Measurements from ENCODE around the gene HDGFL2. TPM values are rescaled to one million over a fixed set of nuclear protein-coding genes. Genes with fewer than 3 reads are reported as not detected.
A peak's percentile ranks its signal among the peaks of the same experiment; 100 is the strongest.
"Not testable (repeated sequence)": the region's sequence is repeated elsewhere in the genome, so short reads cannot be mapped to it uniquely, and the experiment has no call there.

HDGFL2 gene
- total RNA-seq, 3 donors from 2014 or later = 33.0 to 34.1 (median 33.1) TPM

DNA sequence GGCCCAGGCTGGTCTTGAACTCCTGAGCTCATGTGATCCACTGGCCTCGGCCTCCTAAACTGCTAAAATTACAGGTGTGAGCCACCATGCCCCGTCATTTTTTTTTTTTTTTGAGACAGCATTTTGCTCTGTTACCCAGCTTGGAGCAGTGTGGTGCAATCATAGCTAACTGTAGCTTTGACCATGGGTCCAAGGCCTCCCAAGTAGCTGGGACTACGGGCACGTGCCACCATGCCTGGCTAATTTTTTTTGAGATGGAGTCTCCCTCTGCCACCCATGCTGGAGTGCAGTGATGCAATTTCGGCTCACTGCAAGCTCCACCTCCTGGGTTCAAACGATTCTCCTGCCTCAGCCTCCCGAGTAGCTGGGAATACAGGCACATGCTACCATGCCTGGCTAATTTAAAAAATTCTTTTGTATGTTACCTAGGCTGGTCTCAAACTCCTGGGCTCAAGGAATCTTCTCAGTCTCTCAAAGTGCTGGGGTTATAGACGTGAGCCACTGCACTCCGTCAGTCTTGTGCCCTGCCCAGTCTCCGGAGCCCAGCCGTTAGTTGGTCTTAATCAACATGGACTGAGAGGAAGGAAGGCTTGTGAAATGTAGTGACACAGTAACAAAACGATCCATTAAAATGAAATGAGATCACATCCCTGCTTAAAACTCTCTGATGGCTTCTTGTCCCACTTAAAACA, 69.2 kb downstream of the HDGFL2 start:
- H3K27me3 ChIP-seq = peaks cover 0 to 4% of the 10 kb centered on the region in 2 donors
- intact Hi-C loops (cut with DNase I; ENCODE audit: low total_unique reads) = no loop called here
- H3K27ac ChIP-seq = no peak overlapping the region
- H3K36me3 ChIP-seq = no peaks in the 10 kb centered on the region
- no peak for DNase-seq (ENCODE audit: low spot score in 2 of 2)
- H3K9me3 ChIP-seq = no peaks in the 10 kb centered on the region
- H3K4me1 ChIP-seq = no peaks in the 10 kb centered on the region
- H3K4me3 ChIP-seq = no peak overlapping the region
- no peak for TF ChIP-seq POLR2AphosphoS5 (IDR thresholded peaks at IDR 0.05)
- TF ChIP-seq, protein P1, sequence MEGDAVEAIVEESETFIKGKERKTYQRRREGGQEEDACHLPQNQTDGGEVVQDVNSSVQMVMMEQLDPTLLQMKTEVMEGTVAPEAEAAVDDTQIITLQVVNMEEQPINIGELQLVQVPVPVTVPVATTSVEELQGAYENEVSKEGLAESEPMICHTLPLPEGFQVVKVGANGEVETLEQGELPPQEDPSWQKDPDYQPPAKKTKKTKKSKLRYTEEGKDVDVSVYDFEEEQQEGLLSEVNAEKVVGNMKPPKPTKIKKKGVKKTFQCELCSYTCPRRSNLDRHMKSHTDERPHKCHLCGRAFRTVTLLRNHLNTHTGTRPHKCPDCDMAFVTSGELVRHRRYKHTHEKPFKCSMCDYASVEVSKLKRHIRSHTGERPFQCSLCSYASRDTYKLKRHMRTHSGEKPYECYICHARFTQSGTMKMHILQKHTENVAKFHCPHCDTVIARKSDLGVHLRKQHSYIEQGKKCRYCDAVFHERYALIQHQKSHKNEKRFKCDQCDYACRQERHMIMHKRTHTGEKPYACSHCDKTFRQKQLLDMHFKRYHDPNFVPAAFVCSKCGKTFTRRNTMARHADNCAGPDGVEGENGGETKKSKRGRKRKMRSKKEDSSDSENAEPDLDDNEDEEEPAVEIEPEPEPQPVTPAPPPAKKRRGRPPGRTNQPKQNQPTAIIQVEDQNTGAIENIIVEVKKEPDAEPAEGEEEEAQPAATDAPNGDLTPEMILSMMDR (IDR thresholded peaks at IDR 0.05) = no peak
- TF ChIP-seq POLR2A (IDR thresholded peaks at IDR 0.05) = no peak

- H3K9me3 ChIP-seq; H3K4me3 ChIP-seq; H3K36me3 ChIP-seq; intact Hi-C loops (cut with DNase I; ENCODE audit: low total_unique reads); DNase-seq (ENCODE audit: low spot score in 2 of 2); H3K4me1 ChIP-seq; H3K27ac ChIP-seq; H3K27me3 ChIP-seq: not testable (repeated sequence)
Observed at GRCh38 chr19:4541806-4542145, 69.7 kb downstream of the HDGFL2 start.

GRCh38 chr19:4542896-4543841, 71.1 kb downstream of the HDGFL2 start:
- no peaks in the 10 kb centered on the region for H3K36me3 ChIP-seq
- TF ChIP-seq, protein P1 (IDR thresholded peaks at IDR 0.05) = no peak
- no peak for TF ChIP-seq POLR2A (IDR thresholded peaks at IDR 0.05)
- no peaks in the 10 kb centered on the region for H3K4me1 ChIP-seq
- no peaks in the 10 kb centered on the region for H3K9me3 ChIP-seq
- H3K4me3 ChIP-seq = peak overlapping the region; percentile 21 to 61 (median 47)
- peaks cover 0 to 8% of the 10 kb centered on the region in 2 donors for H3K27me3 ChIP-seq
- H3K27ac ChIP-seq = peak overlapping the region in 1 of 2 donors; percentile 3
- intact Hi-C loops (cut with DNase I; ENCODE audit: low total_unique reads) = no loop called here
- DNase-seq (ENCODE audit: low spot score in 2 of 2) = no peak

DNA sequence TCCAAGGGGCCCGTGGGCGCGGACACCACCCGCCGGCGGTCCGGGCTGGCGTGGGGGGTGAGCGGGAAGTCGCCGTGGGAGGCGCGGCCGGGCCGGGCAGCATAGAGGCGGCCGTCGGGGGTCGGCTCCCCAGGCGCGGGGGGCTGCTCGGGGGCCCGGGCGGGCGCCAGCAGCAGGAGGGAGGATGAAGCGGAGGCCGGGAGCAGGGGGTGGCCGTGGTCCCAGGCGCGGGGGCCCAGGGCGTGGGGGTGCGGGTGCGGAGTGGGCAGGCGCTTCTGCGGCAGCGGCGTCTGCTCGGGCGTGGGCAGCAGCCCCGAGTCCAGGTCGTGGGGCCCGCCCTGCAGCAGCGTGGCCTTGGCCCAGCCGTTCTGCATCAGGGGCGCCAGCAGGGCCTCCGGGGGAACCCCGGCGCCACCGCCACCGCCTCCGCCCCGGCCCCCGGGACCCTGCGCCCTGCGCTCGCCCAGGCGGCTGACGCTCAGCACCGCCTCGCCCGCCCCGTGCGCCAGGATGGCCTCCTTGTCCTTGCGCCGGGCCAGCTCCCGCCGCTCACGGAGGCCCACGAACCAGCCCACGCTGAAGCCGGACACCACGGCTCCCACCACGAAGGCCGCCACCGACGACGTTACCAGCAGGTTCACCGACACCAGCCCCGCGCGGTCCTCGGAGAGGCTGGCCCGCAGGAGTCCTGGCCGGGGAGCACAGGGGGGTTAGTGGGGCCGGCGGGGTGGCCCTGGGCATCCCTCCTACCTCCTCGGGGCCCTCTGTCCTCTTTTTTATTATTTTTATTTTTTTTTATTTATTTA, 71.9 kb downstream of the HDGFL2 start:
- H3K27ac ChIP-seq = no peak overlapping the region
- peaks cover 0 to 4% of the 10 kb centered on the region in 2 donors for H3K27me3 ChIP-seq
- intact Hi-C loops (cut with DNase I; ENCODE audit: low total_unique reads) = no loop called here
- DNase-seq (ENCODE audit: low spot score in 2 of 2) = no peak
- H3K9me3 ChIP-seq = no peaks in the 10 kb centered on the region
- H3K4me1 ChIP-seq = no peaks in the 10 kb centered on the region
- no peaks in the 10 kb centered on the region for H3K36me3 ChIP-seq
- TF ChIP-seq POLR2AphosphoS5 (IDR thresholded peaks at IDR 0.05) (no peak), POLR2A (IDR thresholded peaks at IDR 0.05) (no peak)
- TF ChIP-seq, protein P1 (IDR thresholded peaks at IDR 0.05) = no peak
- peak overlapping the region; percentile 21 to 61 (median 47) for H3K4me3 ChIP-seq

DNA sequence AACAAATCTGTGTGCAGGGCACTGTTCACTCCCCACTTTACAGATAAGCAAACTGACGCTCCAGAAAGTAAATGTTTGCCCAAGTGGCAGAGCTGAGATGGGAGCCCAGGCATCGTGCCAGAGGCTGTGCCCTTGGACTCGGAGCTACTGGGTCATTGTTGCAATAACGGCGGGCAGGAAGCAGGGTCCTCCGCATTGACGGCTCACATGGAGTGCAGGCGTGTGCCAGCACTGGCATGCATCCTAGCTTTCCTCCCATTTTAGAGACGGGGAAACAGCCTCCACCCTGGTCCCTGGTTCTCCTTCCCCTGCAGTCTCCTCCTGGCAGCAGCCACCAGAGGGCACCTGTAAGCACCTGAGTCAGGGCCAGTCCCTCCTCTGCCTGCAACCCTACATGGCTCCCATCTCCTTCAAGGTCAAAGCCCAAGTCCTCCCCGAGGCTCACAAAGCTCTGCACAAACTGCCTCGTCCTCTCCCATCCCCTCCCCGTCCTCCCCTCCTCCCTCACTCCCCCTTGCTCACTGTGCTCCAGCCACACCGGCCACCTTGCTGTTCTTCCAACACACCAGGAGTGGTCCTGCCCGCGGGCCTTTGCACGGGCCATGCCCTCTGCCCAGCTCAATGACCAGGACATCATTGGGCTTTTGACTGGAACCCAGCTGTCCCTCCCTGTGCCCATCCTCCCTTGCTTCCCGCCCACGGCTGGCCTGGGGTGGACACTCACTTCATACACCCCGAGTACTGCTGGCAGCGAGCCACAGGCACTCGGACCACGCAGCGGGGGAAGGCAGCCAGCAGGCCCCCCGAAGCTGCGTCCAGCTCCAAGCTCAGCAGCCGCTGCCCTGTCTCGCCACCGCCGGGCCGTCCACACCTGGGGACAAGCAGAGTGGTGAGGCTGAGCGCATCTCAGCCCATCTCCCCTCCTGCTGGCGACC, 75.5 kb downstream of the HDGFL2 start:
- Histone ChIP-seq H3K9me3 (no peaks in the 10 kb centered on the region), H3K27ac (no peak overlapping the region), H3K4me1 (no peaks in the 10 kb centered on the region), H3K4me3 (no peak overlapping the region), H3K36me3 (no peaks in the 10 kb centered on the region), H3K27me3 (peaks cover 0 to 12% of the 10 kb centered on the region in 2 donors)
- no peak for DNase-seq (ENCODE audit: low spot score in 2 of 2)
- intact Hi-C loops (cut with DNase I; ENCODE audit: low total_unique reads) = no loop called here
- TF ChIP-seq POLR2AphosphoS5 (IDR thresholded peaks at IDR 0.05) (no peak), POLR2A (IDR thresholded peaks at IDR 0.05) (no peak)
- TF ChIP-seq, protein P1 (IDR thresholded peaks at IDR 0.05) = no peak

All from breast epithelium (tissue), 4 donors.